Activated CD8-positive, alpha-beta memory T cell treated with anti-CD3 and anti-CD28 coated beads, Interleukin-2, amount 50 U/mL, for 4 hours (primary cell): ENCODE results near the gene TTC21A.

Experiments
- DNase-seq: peaks from one replicate; pipeline ENCODE4 v3.0.0-alpha.2; 2020

Gene TTC21A

DNA sequence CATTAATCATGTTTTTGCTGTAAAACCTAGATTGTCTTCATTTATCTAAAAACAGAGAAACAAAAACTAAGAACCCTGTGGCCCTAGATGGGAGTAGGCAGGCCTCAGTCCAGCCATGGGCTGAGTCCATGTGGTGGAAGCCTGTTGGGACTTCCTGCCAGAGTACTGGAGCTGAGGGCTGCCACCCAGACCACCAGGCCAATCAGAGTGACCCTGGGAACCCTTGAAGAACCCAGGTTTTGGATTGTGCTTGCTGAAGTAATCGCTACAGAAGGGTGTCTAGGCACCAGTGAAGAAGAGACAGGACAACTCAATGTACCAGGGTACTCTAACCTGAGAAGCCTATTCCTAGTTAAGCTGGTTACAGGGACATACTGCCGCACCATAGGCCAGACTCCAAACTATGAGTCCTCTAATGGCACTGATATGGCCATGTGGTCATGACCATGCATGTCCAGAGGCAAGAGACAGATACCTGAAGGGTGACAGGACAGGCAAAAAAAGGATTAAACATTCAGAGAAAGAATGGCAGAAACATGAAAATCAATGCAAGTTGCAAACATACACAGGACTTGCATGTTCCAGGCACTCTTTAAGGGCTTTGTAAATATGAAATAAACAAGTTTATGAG lies 33.0 kb downstream of the TTC21A start:
- DNase-seq = no peak

DNA sequence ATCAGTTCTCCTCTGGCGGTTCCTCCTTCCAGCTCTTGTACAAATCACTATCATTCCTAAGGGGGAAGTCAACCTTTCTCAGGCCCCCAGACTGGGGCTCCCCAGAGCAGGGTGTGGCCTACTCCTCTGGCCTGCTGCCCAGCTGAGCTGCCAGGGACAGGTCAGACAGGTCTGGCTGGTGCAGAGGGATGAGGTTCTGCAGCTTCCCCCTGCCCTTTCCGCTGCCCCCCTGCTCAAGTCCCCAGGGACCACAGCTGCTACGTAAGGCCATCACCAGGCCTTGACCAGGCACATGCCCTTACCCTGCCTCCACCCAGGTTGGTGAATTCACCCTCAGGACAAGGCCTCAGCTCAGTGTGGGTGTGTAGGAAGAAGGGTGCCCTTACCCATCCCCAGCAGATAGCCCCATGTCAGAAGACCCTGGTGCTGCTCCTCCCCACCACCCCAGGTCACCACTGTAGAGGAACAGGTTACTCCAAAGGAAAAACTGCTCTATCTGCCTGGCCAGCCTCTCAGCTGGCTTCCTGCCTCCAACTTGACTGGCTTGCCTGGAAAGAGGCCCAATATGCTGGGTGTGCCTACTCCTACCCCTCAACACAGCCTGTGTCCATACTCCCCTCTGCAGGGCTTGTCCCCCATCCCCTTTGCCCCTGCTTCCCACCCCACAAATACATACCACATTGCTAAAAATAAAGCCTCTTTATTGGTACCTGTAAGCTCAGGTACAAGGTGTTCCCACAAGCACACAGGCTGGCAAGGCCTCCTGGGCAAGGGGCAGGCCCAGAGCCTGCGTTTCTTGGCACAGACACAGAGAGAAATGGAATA lies 33.9 kb downstream of the TTC21A start:
- no peak for DNase-seq

GRCh38 chr3:39142067-39142466 lies 34.6 kb downstream of the TTC21A start:
- DNase-seq = no peak

DNA sequence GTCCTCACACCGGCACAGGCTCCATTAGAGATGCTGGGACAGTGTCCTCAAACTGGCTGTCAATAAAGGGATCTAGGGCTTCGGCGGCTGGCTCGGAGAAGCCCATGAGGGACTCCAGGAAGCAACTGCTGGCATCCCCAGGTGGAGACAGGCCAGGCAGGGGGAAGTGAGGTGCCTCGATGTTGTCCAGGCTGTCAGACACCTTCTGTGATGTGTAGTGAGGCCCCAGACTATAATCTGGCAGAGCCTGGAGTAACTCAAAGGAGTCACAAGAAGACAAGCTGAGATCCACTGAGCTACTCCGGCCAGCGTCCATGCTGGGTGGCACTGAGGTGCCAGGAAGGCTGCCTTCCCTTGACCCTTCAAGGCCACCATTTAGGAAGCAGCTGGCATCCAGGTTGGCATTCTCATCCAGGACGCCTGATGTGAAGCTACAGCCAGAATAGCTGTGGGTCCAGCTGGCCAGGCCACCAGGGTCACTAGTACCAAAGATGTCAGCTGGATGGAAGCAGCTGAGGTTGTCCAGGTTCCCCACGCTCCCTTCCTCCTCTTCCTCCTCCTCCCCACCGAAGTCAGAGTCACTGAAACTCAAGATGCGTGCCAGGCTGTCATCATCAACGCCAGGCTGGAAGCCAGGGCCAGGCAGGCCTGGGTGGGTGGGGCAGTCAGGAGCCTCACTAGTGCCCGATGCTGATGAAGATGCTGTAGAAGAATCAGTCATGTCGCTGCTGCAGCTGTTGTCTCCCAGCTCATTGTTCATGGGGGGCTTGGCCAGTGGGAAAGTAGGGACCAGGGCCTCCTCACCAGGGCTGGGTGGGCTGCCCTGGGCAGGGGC lies 35.8 kb downstream of the TTC21A start:
- DNase-seq = no peak

DNA sequence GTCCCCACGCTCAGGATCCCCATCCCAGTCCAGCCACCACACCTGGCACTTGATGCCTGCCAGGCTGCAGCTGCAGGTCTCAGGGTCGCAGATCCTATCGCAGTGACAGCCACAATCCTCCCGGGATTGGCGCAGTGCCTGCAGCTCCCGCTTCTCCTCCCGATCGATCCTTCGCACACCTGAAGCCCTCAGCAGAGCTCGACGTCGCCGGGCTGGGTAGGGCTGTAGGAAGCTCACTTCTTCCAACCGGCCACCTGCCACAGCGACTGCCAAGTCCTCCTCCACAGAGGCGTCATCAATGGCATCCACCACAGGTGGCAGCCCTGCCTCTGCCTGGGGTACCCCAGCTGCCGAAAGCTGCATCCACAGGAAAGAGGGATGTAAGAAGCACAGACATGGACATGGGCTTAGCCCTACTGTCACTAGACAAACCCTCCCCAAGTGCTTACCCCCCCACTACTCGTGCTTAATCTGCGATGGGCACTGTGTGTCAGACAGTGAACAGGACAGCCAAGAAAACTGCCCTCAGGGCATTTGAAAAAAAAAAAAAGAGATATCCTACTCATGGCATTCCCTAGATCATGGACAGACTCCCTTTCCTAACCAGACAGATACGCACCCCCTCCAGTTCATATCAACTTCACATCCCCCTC lies 36.7 kb downstream of the TTC21A start:
- no peak for DNase-seq

GRCh38 chr3:39144748-39145380 lies 37.4 kb downstream of the TTC21A start:
- no peak for DNase-seq

GRCh38 chr3:39146083-39146501 lies 38.6 kb downstream of the TTC21A start:
- DNase-seq = no peak

DNA sequence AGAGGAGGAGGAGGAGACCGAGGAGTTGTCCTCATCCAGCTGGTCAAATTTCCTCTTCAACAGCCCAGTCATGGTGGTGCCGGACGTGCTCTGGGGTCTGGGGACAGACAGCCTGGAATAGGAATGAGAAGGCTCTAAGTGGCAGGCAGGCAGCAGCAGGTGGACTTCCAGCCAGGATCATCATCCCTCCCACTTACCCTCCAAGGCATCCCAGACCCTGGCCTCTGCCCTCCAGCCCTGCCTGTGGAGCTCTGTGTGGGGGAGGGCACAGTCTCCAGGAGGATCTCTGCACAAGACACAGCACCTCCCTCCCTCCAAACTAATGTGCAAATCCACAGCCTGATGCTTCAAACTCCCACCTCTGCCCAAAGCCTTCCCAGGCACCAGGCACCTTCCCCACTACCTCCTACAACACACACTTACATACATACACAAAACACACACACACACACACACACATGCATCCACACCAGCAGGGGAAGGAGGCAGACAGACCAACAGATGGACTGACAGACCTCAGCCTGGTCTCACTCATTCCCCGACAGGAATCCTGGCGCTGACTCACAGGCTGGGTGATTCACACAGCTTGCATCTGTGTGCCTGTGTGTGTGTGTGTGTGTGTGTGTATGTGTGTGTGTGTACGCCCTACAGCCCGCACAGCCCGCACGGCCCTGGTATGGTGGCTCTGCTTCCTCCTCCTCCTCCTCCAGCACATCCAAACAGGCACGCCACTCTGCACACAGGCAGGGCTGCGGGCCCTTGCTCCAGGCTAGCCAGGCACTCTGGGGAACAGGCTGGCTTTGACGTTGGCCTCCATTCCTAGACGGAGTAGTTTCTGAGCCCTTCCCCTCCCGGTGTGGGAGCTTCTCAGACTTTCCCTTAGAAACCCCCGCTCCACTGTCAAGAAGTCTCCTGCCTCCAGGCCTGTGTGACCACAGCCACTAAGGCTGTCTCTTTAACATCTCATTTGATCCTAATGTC lies 39.4 kb downstream of the TTC21A start:
- DNase-seq = peak; percentile 81

DNA sequence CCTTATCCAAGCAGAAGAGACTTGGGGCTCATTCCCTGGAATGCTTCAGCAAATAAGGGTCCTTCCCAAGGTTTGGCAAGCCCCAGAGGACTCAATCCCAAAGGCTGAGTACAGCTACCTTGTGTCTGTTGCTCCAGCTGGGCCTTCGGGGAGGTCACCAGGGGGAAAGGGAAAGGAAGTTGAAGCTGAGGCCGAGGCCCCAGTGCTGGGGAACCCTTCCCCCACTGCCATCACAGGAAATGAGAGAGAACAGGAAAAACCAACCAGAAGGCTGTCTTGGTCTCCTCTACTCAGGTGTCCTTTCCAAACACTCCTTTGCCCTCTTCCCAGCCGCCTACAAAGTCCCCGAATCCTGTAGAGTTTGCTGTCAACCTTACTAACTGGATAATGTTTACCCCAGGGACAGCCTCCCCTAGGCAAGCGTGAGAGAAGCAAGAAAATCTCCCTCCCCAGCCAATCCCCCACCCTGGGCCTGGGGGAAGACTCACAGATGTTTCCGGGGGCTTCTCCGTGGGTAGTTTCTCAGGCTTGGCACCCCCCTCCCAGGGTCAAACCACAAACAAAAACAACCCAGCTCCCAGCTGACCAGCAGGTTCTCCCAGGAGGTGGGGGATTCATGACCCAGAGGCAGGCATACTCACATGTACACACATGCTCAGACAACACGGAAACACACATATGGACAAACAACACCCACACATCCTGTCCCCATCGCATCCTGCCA lies 40.4 kb downstream of the TTC21A start:
- peak; percentile 27 for DNase-seq

DNA sequence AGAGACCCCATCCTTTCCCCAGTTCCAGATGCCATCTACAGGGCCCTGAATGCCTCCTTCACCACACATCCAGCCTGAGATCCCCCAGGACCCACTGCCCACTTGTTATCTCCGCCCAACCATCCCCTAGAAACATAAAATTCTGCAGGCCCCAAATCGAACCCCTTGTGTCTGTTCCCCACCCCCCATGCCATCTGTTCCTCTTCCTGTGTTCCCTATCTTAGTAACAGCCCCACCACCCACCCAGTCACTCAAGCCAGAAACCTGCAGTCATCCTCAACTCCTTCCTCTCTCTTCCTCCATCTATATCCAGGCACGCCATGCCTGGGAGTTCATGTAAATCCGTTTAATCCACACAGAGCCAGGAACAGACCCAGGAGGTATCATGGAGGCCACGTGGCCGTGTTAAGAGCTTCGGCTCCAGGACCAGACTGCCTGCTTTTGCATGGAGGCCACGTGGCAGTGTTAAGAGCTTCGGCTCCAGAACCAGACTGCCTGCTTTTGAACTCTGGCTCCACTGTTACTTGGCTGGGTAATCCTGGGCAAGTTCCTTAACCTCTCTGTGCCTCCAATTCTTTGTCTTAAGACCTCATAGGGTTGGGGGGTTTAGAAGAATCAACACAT lies 41.1 kb downstream of the TTC21A start:
- no peak for DNase-seq

DNA sequence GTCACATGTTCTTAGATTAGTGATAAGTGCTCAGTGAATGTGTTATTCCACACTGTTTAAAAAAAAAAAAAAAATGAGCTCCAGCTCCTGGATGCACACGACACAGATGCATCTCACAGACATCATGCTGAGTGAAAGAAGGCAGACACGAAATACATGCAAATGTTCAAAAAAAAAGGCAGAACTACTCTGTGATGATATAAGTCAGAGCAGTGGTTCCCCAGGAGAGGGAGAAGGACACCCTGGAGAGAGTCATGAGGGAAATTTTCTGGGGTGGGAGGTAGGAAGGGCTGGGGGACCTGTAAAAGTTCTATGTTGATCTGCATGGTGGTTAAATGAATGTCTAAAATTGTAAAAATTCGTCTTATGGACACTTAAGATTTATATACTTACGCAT lies 41.6 kb downstream of the TTC21A start:
- DNase-seq = no peak

DNA sequence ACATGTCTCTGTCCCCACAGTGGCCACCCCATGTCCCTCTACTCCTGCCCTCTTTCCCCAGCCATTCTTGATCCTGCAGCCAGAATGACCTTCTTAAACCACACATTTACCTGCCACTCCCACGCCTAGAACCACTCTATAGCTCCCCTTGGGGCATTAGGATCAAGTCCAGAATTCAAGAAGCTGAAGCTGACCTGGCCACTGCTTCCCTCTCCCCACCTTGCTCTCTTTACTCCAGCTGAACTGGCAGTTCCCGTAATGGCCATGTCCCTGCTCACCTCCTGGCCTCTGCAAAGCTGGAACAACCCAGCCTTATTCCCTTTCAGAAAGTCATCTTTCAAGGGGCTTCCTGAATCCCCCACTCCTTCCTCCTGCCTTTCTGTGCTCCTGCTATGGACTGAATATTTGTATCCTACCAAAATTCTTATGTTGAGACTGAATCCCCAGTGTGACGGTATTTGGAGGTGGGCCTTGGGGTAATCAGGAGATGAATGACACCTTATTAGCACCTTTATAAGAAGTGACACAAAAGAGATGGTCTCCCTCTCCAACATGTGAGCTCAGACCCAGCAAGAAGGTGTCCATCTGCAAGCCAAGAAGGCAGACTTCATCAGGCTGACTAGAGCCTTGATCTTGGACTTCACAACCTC lies 42.1 kb downstream of the TTC21A start:
- no peak for DNase-seq

DNA sequence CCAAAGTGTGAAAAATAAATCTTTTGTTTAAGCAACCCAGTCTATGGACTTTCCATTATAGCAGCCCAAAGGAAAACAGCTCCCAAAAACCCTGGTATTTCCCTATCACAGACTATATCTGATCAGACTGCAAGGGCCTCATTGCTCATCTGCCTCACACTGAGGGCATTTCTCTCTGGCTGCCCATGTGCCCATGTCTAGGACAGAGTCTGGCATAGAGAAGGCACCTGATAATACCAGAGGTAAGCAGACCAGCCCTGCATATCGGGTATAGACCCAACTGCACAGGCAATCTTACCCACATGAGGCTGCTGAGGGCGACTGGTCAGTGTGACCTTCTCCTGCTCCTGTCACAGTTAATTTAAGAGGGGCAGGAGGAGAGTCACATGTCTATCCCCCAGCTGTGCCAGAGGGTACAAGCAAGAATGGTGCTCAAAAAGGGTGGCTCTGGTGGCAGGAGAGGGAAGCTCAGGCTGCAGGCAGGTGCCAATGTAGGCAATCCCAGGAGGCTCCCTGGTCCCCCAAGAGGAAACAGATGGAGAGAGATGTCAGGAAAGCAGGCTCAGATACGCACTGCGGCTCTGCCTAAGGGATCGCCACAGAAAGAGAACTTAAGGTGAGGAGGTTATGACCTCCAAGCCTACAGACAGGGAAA lies 42.8 kb downstream of the TTC21A start:
- no peak for DNase-seq

- peak; percentile 72 for DNase-seq
These were observed 43.5 kb downstream of the TTC21A start for GRCh38 chr3:39150803-39151631.

DNA sequence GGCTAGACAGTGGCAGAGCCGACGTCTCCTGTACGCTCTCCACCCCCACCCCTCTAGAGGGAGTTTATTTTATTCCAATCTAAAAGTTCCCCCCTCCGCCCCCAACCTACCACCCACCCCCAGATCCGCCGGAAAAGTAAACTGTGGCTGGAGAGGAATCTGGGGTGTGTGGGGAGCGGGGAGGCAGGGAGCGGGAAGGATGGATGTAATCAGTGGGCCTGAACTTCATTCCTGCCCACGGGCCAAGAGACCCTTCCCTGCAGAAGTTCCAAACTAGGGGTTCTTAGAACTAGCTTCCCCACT lies 46.4 kb downstream of the TTC21A start:
- DNase-seq = no peak

- no peak for DNase-seq
These were observed 47.0 kb downstream of the TTC21A start for GRCh38 chr3:39154280-39155021.

DNA sequence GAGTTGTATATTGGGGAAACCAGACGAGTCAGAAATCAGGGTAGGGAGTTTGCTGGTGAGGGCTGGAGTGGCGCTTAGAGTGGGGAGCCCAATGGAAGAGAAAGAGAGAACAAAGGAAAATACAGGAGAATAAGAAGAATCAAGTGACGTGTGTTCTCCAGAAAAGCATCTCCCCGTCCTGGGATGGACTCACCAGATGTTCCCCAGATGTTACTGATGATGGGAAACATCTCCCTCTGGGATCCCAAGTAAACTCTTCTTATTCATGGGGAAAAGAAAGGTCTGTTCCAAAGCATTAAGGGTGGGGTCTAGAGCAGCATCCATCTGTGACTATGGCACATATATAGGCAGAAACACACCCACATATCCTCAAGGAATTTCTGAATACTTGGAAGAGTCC lies 48.9 kb downstream of the TTC21A start:
- no peak for DNase-seq

- no peak for DNase-seq
These were observed 49.9 kb downstream of the TTC21A start for GRCh38 chr3:39157359-39157758.
